ENCODE results near the gene ATL3. TPM values are rescaled to one million over a fixed set of nuclear protein-coding genes. Genes with fewer than 3 reads are reported as not detected.

ATL3 gene
- total and polyA plus RNA-seq, 2 donors (not counting 3 experiments of a cell fraction or from before 2014, with no cell fraction given) = 21.7 to 70.2 TPM

GRCh38 chr11:63698976-63699733 is 28.0 kb upstream of the ATL3 start:
- Histone ChIP-seq H3K27me3 (ENCODE audit: control insufficient read depth in 2 of 2, insufficient read depth in 2 of 2, low read length in 2 of 2) (no peaks in the 10 kb centered on the region), H3K4me2 (ENCODE audit: insufficient read depth, low read length) (no peak overlapping the region), H3K9ac (replicated peaks; ENCODE audit: extremely low read depth, insufficient read depth, low read length) (no peak overlapping the region), H3K9me3 (replicated peaks; ENCODE audit: control insufficient read depth, insufficient read depth, low read length) (no peaks in the 10 kb centered on the region), H3K27ac (ENCODE audit: insufficient read depth, low read depth, low read length) (no peak overlapping the region), H3K4me1 (ENCODE audit: control insufficient read depth, extremely low read depth, insufficient read depth, low read length) (no peaks in the 10 kb centered on the region), H3K4me3 (replicated peaks in 1 of 3; ENCODE audit: insufficient read depth in 1 of 3, low read depth in 1 of 3, low read length in 3 of 3) (no peak overlapping the region), H4K20me1 (replicated peaks; ENCODE audit: control insufficient read depth, extremely low read depth, insufficient read depth, low read length) (no peaks in the 10 kb centered on the region), H3K36me3 (ENCODE audit: control insufficient read depth in 2 of 2, extremely low read depth in 1 of 2, insufficient read depth in 2 of 2, low read length in 2 of 2) (no peaks in the 10 kb centered on the region), H2AFZ (ENCODE audit: low read depth, low read length) (no peak overlapping the region), H3K79me2 (ENCODE audit: control insufficient read depth, insufficient read depth, low read length) (peaks cover 39% of the 10 kb centered on the region), H3K9me1 (replicated peaks; ENCODE audit: control insufficient read depth, extremely low read depth, insufficient read depth, low read length) (no peaks in the 10 kb centered on the region)
- dilution Hi-C loops (cut with MboI; ENCODE audit: extremely low pct_ligation_motif_present, low sequenced_read_pairs) = no loop called here
- BruUV-seq (replicated peaks) = no TSS peak
- intact Hi-C loops (cut with micrococcal nuclease) = no loop called here
- POLR2A ChIA-PET = no interaction called here
- CTCF ChIA-PET = interaction anchor here (1.3 to 1.5 kb wide), 2 partner anchors 9 to 12 kb away, joined by 3 to 4 read pairs; no protein-coding TSS in a partner anchor
- FAIRE-seq (no peak), DNase-seq (ENCODE audit: low read depth, low spot score) (no peak)
- TF ChIP-seq, protein P1, sequence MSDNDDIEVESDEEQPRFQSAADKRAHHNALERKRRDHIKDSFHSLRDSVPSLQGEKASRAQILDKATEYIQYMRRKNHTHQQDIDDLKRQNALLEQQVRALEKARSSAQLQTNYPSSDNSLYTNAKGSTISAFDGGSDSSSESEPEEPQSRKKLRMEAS (IDR thresholded peaks at IDR 0.05; ENCODE audit: insufficient read depth, insufficient read length) = no peak
- no peak for TF ChIP-seq MYC (IDR thresholded peaks at IDR 0.05; ENCODE audit: low read depth, low read length)
- TF ChIP-seq JUN (IDR thresholded peaks at IDR 0.05; ENCODE audit: borderline replicate concordance, insufficient read depth, insufficient read length, low read depth) = no peak
- no peak for TF ChIP-seq FOS (IDR thresholded peaks at IDR 0.05; ENCODE audit: borderline replicate concordance, insufficient read depth, low read length)
- TF ChIP-seq CTCF (IDR thresholded peaks at IDR 0.05; ENCODE audit: extremely low read depth in 1 of 2, insufficient read depth in 1 of 2, low read depth in 1 of 2, low read length in 2 of 2) = no peak
- no peak for TF ChIP-seq POLR2AphosphoS5 (IDR thresholded peaks at IDR 0.05; ENCODE audit: insufficient read depth, low read depth, low read length)
- TF ChIP-seq POLR2A (IDR thresholded peaks at IDR 0.05; ENCODE audit: low read depth, low read length) = no peak
- no peak for TF ChIP-seq EZH2 (IDR thresholded peaks at IDR 0.05; ENCODE audit: borderline replicate concordance, low read depth, low read length, severe bottlenecking)
- TF ChIP-seq GATA2 (IDR thresholded peaks at IDR 0.05; ENCODE audit: insufficient read depth, insufficient read length, low read depth, low read length) = no peak

Measured in endothelial cell of umbilical vein (primary cell).